Measurements from ENCODE around the gene IPMK.
"Not testable (repeated sequence)": the region's sequence is repeated elsewhere in the genome, so short reads cannot be mapped to it uniquely, and the experiment has no call there.

Gene IPMK

DNA sequence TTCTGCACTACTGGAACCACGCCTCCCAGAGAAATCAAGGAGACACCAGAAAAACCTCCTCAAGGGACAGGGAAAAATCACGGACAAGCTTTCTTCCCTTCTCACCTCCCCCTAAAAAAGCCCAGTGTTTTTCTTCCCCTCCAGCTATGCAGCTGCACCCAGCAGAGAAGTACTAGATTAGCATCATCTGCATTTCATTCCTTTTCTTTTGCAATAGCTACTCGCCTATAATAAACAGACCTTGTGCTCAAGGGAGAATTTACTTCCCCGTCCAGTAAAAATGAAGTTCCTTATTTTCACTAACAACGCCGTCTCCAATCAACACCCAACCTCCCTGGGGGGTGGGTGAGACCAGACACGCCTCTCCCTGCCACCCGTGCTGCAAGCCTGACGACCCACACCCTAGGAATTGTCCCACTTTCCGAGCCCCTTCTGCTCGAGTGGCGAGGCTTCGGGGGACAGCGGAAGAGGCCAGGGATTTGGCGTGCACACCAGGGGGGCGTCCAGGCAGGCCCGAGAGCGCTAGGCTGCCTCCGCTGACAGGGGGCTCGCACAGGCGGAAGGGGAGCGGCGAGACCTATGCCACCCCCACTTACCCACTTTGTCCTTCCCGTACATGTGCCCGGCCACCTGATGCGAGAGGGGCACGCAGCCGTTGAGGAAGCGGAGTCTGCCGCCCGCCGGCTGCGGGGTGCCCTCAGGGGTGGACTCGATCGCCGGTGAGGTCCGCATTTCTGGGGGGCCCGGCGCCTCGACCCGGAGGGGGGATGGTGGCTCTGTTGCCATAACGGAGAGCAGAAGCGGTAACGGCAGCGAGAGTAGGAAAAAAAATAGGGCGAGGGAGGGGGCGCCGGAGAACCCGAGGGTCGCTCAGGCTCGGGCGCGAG lies 625 bp downstream of the IPMK start:
- DNase-seq (ENCODE audit: low spot score) = peak; percentile 67

DNA sequence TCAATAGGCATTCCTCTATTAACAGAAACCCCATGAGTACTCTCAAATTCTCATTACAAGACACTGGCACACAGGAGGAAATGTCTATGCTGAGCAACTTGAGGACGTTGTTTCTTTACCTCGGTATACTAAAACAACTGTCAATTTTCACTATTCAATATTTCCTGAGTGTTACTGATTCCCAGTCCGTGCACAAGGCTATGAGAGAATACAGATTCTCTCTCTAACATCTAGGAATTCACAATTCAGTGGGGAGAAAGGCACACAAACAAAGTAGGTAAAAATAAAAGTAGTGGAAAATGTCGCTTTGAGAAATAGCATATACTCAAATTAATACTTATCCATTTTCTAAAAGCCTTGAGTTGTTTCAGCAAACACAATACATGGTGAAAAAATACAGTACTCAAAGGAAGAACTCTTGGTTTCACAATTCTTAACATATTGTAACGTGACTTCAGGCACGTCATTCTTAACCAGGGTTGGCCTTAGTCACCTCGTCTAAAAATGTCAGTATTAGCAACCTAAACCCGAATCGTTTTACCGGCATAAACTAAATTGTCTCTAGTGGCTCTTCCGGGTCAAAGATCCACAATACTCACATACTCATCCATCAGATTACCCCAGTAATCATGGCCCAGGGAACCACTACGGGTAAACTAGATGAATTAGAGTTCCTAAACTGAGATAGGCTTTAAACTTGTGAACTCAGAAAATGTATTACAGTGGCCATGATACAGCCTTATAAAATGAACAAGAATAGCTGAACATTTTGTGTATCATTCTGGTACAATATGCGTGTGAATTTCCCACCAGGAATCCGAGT lies 1.5 kb downstream of the IPMK start:
- DNase-seq (ENCODE audit: low spot score) = peak; percentile 70

DNA sequence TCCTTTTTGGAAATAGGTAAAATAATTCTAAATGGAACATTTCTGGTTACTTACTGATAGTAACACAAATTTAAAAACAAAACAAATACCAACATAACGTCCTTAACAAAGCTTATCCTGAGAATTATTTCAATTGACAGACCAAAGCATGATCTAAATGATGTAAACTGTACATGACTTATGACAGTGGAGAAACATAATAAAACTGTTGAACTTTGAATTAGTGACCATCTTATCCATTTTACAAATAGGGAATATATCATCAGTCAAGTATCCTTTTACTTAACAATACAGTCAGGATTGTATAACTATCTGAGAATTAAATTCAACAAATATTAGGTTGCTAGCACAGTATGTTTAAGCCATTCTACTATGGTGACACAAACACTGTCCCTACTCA lies 2.4 kb downstream of the IPMK start:
- no peak for DNase-seq (ENCODE audit: low spot score)

DNA sequence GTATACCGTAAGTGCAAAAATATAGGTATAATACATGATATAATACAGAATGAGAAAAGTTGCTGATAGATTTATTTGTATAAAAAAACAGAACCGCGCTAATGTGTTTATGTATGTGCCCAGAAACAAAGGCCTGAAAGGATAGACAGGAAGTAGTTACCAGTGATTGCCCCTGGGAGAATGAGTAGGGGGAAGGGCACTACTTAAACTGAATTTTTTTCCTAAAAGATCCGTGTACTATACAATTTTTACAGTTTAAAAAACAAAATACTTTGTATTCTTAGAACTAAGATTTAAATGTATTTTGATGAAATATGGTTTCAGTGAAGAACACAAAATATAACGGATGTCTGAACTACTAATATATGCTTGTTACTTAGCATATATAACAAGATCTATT lies 2.9 kb downstream of the IPMK start:
- no peak for DNase-seq (ENCODE audit: low spot score)

DNA sequence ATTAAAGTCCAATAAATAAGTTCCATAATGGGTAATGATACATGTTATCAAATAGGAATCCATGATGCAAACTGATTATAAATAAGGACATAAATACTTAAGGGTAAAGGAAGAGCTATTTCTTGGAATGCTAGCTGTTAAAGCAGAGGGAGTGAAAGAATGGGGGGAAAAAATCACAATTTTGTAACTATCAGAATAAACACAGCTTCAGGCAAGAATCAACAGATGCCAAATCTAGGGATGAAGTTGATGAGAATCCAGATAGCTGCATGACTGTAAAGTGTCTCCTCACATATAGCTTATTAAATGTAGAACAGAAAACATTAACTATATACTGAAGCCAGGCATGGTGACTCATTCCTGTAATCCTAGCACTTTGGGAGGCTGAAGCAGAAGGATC lies 4.9 kb downstream of the IPMK start:
- no peak for DNase-seq (ENCODE audit: low spot score)

DNA sequence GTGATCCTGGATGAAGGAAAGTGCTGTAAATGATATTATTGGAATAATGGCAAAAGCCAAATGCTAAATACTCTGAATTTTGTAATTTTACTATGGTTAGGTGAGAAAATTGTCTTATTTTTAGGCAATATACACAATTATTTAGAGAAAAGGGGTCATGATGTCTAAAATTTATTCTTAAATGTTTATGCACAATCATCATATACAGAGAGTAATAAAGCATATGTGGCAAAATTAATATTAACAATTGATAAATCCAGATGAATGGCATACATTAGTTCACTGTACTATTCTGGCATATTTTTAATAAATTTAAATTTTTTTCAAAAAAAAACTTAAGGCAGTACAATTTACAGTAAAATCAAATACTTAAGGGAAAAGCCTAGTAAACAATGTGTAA lies 7.4 kb downstream of the IPMK start:
- DNase-seq (ENCODE audit: low spot score) = no peak

DNA sequence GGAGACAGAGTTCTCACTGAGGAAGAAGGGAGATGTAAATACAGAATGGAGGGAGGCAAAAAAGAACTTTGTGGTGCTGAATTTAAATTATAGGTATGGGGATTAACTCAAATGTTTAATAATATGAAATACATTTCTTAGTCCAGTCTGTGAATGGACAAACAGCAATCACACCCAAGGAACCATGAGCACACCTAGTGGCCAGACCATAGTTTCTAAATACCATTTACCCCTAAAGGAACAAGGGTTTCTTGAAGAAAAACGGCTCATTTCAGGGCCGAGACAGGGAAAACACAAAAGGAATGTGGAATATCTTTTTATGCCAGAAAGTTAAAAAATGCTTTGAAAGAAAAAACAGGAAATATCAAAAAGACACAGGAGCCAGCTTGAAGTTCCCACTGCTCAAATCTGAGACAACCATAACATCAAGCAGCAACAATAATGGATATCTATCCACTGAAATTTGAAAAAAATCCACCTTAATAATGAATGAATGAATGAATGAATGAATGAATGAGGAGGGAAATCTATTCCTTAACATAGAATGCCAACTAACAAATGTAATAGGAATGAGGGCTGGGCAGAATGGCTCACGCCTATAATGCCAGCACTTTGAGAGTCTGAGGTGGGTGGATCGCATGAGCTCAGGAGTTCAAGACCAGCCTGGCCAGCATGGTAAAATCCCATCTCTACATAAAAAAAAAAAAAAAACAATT lies 8.6 kb downstream of the IPMK start:
- DNase-seq (ENCODE audit: low spot score) = no peak

DNA sequence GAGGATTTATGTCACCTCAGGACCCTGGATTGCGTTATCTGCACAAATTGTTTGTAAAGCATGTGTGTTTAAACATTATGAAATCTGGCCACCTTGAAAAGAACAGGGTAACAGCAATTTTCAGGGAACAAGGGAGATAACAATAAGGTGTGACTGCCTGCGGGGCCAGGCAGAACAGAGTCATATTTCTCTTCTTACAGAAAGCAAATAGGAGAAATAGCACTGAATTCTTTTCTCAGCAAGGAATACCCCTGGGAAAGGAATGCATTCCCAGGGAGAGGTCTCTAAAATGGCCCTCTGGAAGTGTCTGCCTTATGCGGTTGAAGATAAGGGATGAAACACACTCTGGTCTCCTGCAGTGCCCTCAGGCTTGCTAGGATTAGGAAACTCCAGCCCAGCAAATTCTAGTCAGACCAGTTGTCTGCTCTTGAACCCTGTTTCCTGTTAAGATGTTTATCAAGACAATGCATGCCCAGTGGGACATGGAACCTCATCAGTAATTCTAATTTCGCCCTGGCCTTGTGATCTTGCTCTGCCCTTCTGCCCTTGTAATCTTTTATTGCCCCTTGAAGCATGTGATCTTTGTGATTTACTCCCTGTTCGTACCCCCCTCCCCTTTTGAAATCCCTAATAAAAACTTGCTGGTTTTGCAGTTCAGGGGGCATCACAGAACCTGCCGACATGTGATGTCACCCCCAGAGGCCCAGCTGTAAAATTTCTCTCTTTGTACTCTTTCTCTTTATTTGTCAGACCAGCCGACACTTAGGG lies 11.5 kb downstream of the IPMK start:
- DNase-seq (ENCODE audit: low spot score) = not testable (repeated sequence)

DNA sequence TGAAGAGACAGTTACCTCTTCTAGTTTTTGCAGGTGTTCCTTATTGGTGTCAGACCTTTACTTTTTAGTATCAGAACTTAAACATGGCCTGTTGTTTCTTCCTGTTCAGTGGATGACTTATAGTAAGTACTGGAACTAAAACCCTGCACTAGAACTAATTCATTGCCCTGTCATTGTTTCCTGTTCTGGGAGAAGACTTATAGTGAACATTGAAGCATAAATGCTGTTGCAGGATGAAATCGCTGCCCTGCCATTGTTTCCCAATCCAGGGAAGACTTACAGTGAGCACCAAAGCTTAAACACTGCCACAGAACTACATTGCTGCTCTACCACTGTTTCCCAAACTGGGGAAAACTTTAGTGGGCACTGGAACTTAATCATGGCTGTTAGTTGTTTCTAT lies 13.1 kb downstream of the IPMK start:
- DNase-seq (ENCODE audit: low spot score) = no peak

DNA sequence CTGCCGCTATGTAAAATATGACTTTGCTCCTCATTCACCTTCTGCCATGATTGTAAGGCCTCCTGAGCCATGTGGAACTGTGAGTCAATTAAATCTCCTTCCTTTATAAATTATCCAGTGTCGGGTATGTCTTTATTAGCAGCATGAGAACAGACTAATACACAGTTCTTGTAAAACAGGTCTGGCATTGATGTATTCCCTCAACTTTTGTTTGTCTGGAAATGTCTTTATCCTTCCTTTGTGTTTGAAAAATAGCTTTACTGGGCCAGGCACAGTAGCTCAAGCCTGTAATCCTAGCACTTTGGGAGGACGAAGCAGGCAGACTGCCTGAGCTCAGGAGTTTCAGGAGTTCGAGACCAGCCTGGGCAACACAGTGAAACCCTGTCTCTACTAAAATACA lies 14.5 kb downstream of the IPMK start:
- no peak for DNase-seq (ENCODE audit: low spot score)

DNA sequence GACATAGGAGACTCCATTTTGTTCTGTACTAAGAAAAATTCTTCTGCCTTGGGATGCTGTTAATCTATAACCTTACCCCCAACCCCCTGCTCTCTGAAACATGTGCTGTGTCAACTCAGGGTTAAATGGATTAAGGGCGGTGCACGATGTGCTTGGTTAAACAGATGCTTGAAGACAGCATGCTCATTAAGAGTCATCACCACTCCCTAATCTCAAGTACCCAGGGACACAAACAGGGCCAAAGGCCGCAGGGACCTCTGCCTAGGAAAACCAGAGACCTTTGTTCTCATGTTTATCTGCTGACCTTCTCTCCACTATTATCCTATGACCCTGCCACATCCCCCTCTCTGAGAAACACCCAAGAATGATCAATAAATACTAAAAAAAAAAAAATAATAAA lies 23.0 kb downstream of the IPMK start:
- DNase-seq (ENCODE audit: low spot score) = not testable (repeated sequence)

DNA sequence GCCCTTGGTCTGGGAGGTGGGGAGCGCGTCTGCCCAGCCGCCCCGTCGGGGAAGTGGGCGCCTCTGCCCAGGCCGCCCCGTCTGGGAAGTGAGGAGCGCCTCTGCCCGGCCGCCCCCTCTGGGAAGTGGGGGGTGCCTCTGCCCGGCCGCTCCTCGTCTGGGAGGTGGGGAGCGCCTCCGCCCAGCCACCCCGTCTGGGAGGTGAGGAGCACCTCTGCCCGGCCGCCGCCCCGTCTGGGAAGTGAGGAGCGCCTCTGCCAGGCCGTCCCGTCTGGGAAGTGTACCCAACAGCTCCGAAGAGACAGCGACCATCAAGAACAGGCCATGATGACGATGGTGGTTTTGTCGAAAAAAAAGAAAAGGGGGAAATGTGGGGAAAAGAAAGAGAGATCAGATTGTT lies 23.5 kb downstream of the IPMK start:
- not testable (repeated sequence) for DNase-seq (ENCODE audit: low spot score)

DNA sequence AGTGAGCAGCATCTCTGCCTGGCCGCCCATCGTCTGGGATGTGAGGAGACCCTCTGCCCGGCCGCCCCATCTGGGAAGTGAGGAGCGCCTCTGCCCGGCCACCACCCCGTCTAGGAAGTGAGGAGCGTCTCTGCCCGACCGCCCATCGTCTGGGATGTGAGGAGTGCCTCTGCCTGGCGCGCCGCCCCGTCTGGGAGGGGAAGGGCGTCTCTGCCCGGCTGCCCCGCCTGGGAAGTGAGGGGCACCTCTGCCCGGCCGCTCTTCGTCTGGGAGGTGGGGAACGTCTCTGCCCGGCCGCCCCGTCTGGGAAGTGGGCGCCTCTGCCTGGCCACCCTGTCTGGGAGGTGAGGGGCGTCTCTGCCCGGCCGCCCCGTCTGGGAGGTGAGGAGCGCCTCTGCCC lies 23.9 kb downstream of the IPMK start:
- not testable (repeated sequence) for DNase-seq (ENCODE audit: low spot score)

DNA sequence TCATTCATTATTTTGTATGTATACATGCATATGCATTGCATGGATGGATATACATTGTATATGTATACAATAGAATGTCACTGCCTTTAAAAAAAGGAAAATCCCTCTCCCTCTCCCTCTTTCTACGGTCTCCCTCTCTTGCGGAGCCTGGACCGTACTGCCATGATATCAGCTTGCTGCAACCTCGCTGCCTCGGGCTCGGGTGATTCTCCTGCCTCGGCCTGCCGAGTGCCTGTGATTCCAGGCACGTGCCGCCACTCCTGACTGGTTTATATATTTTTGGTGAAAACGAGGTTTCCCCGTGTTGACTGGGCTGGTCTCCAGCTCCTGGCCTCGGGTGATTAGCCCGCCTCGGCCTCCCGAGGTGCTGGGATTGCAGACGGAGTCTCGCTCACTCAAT lies 24.4 kb downstream of the IPMK start:
- DNase-seq (ENCODE audit: low spot score) = no peak

DNA sequence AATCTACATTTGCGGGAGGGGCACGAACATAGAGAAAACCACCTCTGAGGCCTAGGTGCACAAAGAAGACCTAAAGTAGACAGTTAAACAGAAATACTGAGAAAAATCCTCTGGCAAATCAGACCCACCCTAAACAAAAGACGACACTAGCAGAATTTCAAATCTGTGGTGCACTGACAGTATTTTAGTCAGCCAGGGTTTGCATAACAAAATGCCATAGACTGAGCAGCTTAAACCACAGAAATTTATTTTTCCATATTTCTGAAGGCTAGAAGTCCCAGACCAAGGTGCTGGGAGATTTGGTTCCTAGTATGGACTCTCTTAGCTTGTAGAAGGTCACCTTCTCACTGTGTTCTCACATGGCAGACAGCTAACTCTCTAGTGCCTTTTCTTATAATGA lies 26.3 kb downstream of the IPMK start:
- DNase-seq (ENCODE audit: low spot score) = no peak

DNA sequence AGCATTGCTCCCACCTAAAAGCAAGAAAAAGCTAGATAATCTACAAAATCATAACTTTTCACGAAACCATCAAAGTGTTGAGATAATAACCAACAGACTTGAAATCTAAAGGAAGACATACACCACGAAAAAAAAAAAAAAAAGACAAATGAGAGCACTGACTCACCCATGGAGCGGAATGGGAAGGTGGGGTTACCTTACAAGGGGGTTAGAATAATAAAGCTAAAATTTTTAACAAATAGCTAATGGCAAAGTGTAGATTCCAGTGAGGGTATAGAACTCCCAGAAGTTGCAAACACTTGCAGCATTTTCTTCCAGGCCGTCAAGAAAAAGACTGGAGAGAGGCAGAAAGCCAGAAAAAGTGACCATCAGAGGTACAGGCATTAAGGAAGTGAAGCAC lies 27.2 kb downstream of the IPMK start:
- DNase-seq (ENCODE audit: low spot score) = no peak

DNA sequence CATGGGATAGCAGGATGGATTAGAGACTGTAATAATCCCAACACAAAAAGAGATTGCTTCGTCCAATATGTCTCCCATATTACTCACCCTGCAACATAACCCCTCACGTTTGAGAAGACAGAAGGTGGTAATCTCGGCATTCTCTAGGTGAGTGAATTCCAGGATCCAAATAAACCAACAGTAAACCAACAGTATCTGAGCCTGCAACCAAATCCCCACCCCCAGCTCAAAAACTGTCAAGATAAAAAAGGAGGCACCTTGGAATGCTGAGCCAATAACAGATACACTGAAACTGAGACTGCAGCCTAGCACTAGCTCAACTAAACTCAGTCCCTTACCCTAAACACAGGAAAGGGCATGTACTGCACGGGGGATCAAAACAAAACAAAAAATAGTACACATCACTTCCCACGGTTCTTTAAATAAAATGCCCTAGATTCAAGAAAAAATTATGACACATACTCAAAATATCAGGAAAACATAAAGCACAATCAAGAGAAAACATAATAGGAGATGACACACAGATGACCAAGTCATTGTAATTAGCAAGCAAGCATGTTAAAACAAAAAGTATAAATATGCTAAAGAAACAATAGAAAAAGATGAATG lies 28.0 kb downstream of the IPMK start:
- no peak for DNase-seq (ENCODE audit: low spot score)

DNA sequence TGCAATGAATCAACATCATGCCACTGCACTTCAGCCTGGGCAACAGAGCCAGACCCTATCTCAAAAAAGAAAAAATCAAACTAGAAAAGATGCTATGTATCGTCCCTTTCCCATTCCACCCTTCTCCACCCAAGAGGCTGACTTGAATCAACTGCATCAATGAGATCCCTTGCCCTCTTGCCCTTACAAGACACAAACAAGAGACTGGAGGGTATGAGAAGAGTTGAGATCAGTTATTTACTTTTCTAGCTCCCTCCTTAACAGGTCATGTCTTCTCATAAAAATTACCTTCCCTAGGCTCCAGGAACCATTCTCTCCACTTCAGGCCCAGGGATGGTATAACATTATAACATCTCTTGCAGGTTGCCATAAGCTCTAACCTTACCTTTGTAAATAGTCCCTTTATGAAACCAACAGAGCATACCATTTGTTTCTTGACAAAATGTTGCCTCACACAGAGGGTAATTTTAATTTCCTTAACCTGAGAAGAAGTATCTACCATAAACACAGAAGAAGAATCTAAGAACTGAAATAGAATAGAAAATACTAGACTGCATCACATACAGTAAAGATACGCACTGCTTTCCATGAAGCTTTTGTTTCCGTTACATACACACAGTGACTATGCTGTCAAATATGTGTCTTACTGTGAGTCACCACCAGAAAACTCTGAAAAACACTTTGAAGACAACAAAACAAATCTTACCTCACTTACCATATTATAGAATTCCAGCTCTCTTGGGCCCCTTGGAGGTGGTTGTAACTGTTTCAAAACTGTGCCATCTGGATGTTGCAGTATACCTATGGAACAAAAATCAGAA lies 30.5 kb downstream of the IPMK start:
- DNase-seq (ENCODE audit: low spot score) = peak; percentile 81

DNA sequence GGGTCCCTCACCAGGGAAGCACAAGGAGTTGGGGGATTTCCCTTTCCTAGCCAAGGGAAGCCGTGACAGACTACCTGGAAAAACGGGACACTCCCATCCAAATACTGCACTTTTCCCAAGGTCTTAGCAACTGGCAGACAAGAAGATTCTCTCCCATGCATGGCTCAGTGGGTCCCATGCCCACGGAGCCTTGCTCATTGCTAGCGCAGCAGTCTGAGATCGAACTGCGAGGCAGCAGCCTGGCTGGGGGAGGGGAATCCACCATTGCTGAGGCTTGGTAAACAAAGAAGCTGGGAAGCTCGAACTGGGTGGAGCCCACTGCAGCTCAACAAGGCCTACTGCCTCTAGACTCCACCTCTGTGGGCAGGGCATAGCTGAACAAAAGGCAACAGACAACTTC lies 37.8 kb downstream of the IPMK start:
- not testable (repeated sequence) for DNase-seq (ENCODE audit: low spot score)

DNA sequence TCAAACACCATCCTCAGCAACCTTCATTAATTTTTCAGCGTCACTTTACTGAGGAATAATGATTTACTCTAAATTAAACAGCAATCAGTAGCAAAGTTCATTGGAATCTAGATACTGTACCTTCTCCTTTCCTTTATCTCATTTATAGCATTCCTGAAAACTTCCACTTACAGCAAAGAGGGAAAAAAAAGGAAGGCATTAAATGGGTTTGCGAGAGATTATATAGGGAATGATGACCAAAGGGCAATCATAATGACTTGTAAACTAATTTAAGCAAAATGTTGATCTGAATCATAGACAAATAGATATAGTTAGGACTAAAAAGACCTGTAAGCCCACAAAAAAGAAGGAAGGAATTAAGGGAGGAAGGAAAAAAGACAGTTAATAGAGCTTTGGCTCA lies 42.0 kb downstream of the IPMK start:
- DNase-seq (ENCODE audit: low spot score) = no peak

All from kidney tubule cell (primary cell).